Osteocyte (in vitro differentiated cells): ENCODE data around the gene FBXO11. TPM values are rescaled to one million over a fixed set of nuclear protein-coding genes. Genes with fewer than 3 reads are reported as not detected.
A peak's percentile ranks its signal among the peaks of the same experiment; 100 is the strongest.

Experiments used
- DNase-seq: peaks from one replicate; pipeline ENCODE4 v3.0.0; 2021; ENCODE audit warnings: mixed read lengths; ENCODE audit not compliant: unreplicated experiment; ENCODE audit errors: extremely low spot score
- H3K27ac Mint-ChIP-seq: one replicate; pipeline ENCODE4 v1.8.0; 2021; ENCODE audit warnings: mild to moderate bottlenecking, mixed read lengths; ENCODE audit not compliant: unreplicated experiment
- H3K27me3 Mint-ChIP-seq: one replicate; pipeline ENCODE4 v1.8.0; 2021; ENCODE audit warnings: mixed read lengths; ENCODE audit not compliant: unreplicated experiment
- H3K36me3 Mint-ChIP-seq: one replicate; pipeline ENCODE4 v1.8.0; 2021; ENCODE audit warnings: mixed read lengths; ENCODE audit not compliant: unreplicated experiment
- H3K4me1 Mint-ChIP-seq: one replicate; pipeline ENCODE4 v1.8.0; 2021; ENCODE audit warnings: mixed read lengths; ENCODE audit not compliant: unreplicated experiment
- H3K4me3 Mint-ChIP-seq: one replicate; pipeline ENCODE4 v1.8.0; 2021; ENCODE audit warnings: mild to moderate bottlenecking, moderate library complexity, mixed read lengths; ENCODE audit not compliant: unreplicated experiment
- H3K9me3 Mint-ChIP-seq: one replicate; pipeline ENCODE4 v1.8.0; 2021; ENCODE audit warnings: mixed read lengths; ENCODE audit not compliant: unreplicated experiment
- CTCF ChIP-seq: fragments of 200-600 bp; sonication (generic); IDR thresholded peaks from 2 replicates; pipeline ENCODE4 v1.5.0; 2021; ENCODE audit warnings: antibody characterized with exemption, mild to moderate bottlenecking, moderate library complexity
- total RNA-seq: library from RNA; stranded (reverse); gene quantifications from 2 replicates; pipeline ENCODE4 v1.2.1, GENCODE V29; 2021

FBXO11 gene
- total RNA-seq, 1 donor from 2014 or later, result 70.6 TPM

GRCh38 chr2:47783486-47784351, 122.6 kb downstream of the FBXO11 start:
- peak overlapping the region; percentile 90 for H3K4me3 Mint-ChIP-seq
- H3K27ac Mint-ChIP-seq, result peak overlapping the region; percentile 90
- H3K27me3 Mint-ChIP-seq, result no peaks in the 10 kb centered on the region
- no peaks in the 10 kb centered on the region for H3K9me3 Mint-ChIP-seq
- no peak for TF ChIP-seq CTCF
- H3K36me3 Mint-ChIP-seq, result no peaks in the 10 kb centered on the region
- DNase-seq, result peak; percentile 88
- peaks cover 17% of the 10 kb centered on the region for H3K4me1 Mint-ChIP-seq

GRCh38 chr2:47782671-47783485, 123.4 kb downstream of the FBXO11 start, which contains the start of gene MSH6:
Gene MSH6 (plus strand): TSS chr2:47783145. CDS start chr2:47783234, 89 bp downstream.
- TF ChIP-seq CTCF, result no peak
- H3K27me3 Mint-ChIP-seq, result no peaks in the 10 kb centered on the region

GRCh38 chr2:47782381-47782670, 124.0 kb downstream of the FBXO11 start:
- H3K9me3 Mint-ChIP-seq, result no peaks in the 10 kb centered on the region
- no peak for TF ChIP-seq CTCF
- no peaks in the 10 kb centered on the region for H3K36me3 Mint-ChIP-seq
- peak overlapping the region; percentile 82 for H3K27ac Mint-ChIP-seq
- H3K4me3 Mint-ChIP-seq, result peak overlapping the region; percentile 77
- DNase-seq, result no peak
- H3K27me3 Mint-ChIP-seq, result no peaks in the 10 kb centered on the region
- H3K4me1 Mint-ChIP-seq, result peaks cover 17% of the 10 kb centered on the region

More at GRCh38 chr2:47782671-47783485, 123.4 kb downstream of the FBXO11 start, which contains the start of gene MSH6:
- Mint-ChIP-seq H3K36me3 (no peaks in the 10 kb centered on the region), H3K9me3 (no peaks in the 10 kb centered on the region), H3K4me3 (peak within 1 kb of the TSS; percentile 90), H3K27ac (peak within 1 kb of the TSS; percentile 90), H3K4me1 (peaks cover 17% of the 10 kb centered on the region)
- peak; percentile 97 for DNase-seq

GRCh38 chr2:47779426-47779790, 126.9 kb downstream of the FBXO11 start:
- DNase-seq, result no peak
- no peaks in the 10 kb centered on the region for H3K27me3 Mint-ChIP-seq
- H3K9me3 Mint-ChIP-seq, result no peaks in the 10 kb centered on the region
- no peak overlapping the region for H3K4me3 Mint-ChIP-seq
- H3K4me1 Mint-ChIP-seq, result no peaks in the 10 kb centered on the region
- TF ChIP-seq CTCF, result no peak
- no peak overlapping the region for H3K27ac Mint-ChIP-seq
- H3K36me3 Mint-ChIP-seq, result no peaks in the 10 kb centered on the region
